ENCODE results near the gene CD226.

CD226 gene

GRCh38 chr18:69961718-69962117 lies 14.0 kb upstream of the CD226 start:
- H4K20me1 ChIP-seq (ENCODE audit: control insufficient read depth, insufficient read depth, low read depth, low read length): no peaks in the 10 kb centered on the region
- H3K4me2 ChIP-seq (ENCODE audit: low read length): no peak overlapping the region
- no peak overlapping the region for H3K27ac ChIP-seq (ENCODE audit: low read depth, low read length)
- H3K79me2 ChIP-seq (ENCODE audit: control insufficient read depth, low read length): no peaks in the 10 kb centered on the region
- peaks cover 8% of the 10 kb centered on the region for H3K4me1 ChIP-seq (ENCODE audit: control insufficient read depth, low read length)
- H3K36me3 ChIP-seq (ENCODE audit: control insufficient read depth, low read length): no peaks in the 10 kb centered on the region
- no peaks in the 10 kb centered on the region; the same call in 1 of the 2 replicates for H3K9me3 ChIP-seq (ENCODE audit: control insufficient read depth, insufficient read depth, low read length)
- H3K9me2 ChIP-seq (replicated peaks; ENCODE audit: control insufficient read depth, low read length): no peaks in the 10 kb centered on the region
- no peaks in the 10 kb centered on the region for H3K27me3 ChIP-seq (ENCODE audit: control insufficient read depth, low read length)
- H3F3A ChIP-seq (ENCODE audit: control insufficient read depth, insufficient read depth): no peaks in the 10 kb centered on the region
- no peak for TF ChIP-seq CTCF (IDR thresholded peaks at IDR 0.05; ENCODE audit: low read depth, low read length, poor library complexity, severe bottlenecking)
- TF ChIP-seq EZH2phosphoT487 (IDR thresholded peaks at IDR 0.05; ENCODE audit: borderline replicate concordance, low read length): no peak
- H3K4me3 ChIP-seq (ENCODE audit: low read length): no peak overlapping the region

- Histone ChIP-seq H3K4me2 (ENCODE audit: low read length) (no peak overlapping the region), H3K79me2 (ENCODE audit: control insufficient read depth, low read length) (no peaks in the 10 kb centered on the region), H3K4me1 (ENCODE audit: control insufficient read depth, low read length) (peaks cover 8% of the 10 kb centered on the region), H3K4me3 (ENCODE audit: low read length) (no peak overlapping the region), H3K9me3 (ENCODE audit: control insufficient read depth, insufficient read depth, low read length) (no peaks in the 10 kb centered on the region; the same call in 1 of the 2 replicates), H3K27me3 (ENCODE audit: control insufficient read depth, low read length) (no peaks in the 10 kb centered on the region), H3F3A (ENCODE audit: control insufficient read depth, insufficient read depth) (no peaks in the 10 kb centered on the region), H4K20me1 (ENCODE audit: control insufficient read depth, insufficient read depth, low read depth, low read length) (no peaks in the 10 kb centered on the region), H3K27ac (ENCODE audit: low read depth, low read length) (no peak overlapping the region), H3K36me3 (ENCODE audit: control insufficient read depth, low read length) (no peaks in the 10 kb centered on the region), H3K9me2 (replicated peaks; ENCODE audit: control insufficient read depth, low read length) (no peaks in the 10 kb centered on the region)
- TF ChIP-seq CTCF (IDR thresholded peaks at IDR 0.05; ENCODE audit: low read depth, low read length, poor library complexity, severe bottlenecking): no peak
- no peak for TF ChIP-seq EZH2phosphoT487 (IDR thresholded peaks at IDR 0.05; ENCODE audit: borderline replicate concordance, low read length)
Measured at GRCh38 chr18:69958422-69958821, 10.7 kb upstream of the CD226 start.

- TF ChIP-seq CTCF (IDR thresholded peaks at IDR 0.05; ENCODE audit: low read depth, low read length, poor library complexity, severe bottlenecking) (no peak), EZH2phosphoT487 (IDR thresholded peaks at IDR 0.05; ENCODE audit: borderline replicate concordance, low read length) (no peak)
- H3K4me2 ChIP-seq (ENCODE audit: low read length): no peak overlapping the region
- H4K20me1 ChIP-seq (ENCODE audit: control insufficient read depth, insufficient read depth, low read depth, low read length): no peaks in the 10 kb centered on the region
- peaks cover 8% of the 10 kb centered on the region for H3K4me1 ChIP-seq (ENCODE audit: control insufficient read depth, low read length)
- no peaks in the 10 kb centered on the region for H3K27me3 ChIP-seq (ENCODE audit: control insufficient read depth, low read length)
- no peaks in the 10 kb centered on the region for H3F3A ChIP-seq (ENCODE audit: control insufficient read depth, insufficient read depth)
- H3K79me2 ChIP-seq (ENCODE audit: control insufficient read depth, low read length): no peaks in the 10 kb centered on the region
- no peaks in the 10 kb centered on the region for H3K9me2 ChIP-seq (replicated peaks; ENCODE audit: control insufficient read depth, low read length)
- no peak overlapping the region for H3K4me3 ChIP-seq (ENCODE audit: low read length)
- no peaks in the 10 kb centered on the region for H3K36me3 ChIP-seq (ENCODE audit: control insufficient read depth, low read length)
- H3K27ac ChIP-seq (ENCODE audit: low read depth, low read length): no peak overlapping the region
- H3K9me3 ChIP-seq (ENCODE audit: control insufficient read depth, insufficient read depth, low read length): no peaks in the 10 kb centered on the region; the same call in 1 of the 2 replicates
Measured at GRCh38 chr18:69957747-69958146, 10.1 kb upstream of the CD226 start.
